HG03196 (cell line): ENCODE results near the gene RGL3.
"Not testable (repeated sequence)": the region's sequence is repeated elsewhere in the genome, so short reads cannot be mapped to it uniquely, and the experiment has no call there.

Experiments used
- ATAC-seq: cut with Tn5 transposase; IDR thresholded peaks from one replicate; pipeline ENCODE4 v1.9.1; 2021; ENCODE audit not compliant: unreplicated experiment

Gene RGL3

GRCh38 chr19:11418549-11419506, at the start of gene RGL3:
TSS of gene RGL3 (minus strand) at chr19:11419314. CDS start at chr19:11419278, 36 bp downstream.
- no peak for ATAC-seq

- not testable (repeated sequence) for ATAC-seq
Measured at GRCh38 chr19:11468266-11468845, 49.2 kb upstream of the RGL3 start.

GRCh38 chr19:11465600-11465999, 46.5 kb upstream of the RGL3 start:
- no peak for ATAC-seq

- no peak for ATAC-seq
Measured at GRCh38 chr19:11464333-11465265, 45.5 kb upstream of the RGL3 start.

GRCh38 chr19:11463391-11463790, 44.3 kb upstream of the RGL3 start:
- no peak for ATAC-seq

- no peak for ATAC-seq
Measured at GRCh38 chr19:11461453-11461852, 42.3 kb upstream of the RGL3 start.

- no peak for ATAC-seq
Measured at GRCh38 chr19:11460207-11460606, 41.1 kb upstream of the RGL3 start.

GRCh38 chr19:11458912-11459311, 39.8 kb upstream of the RGL3 start:
- not testable (repeated sequence) for ATAC-seq

GRCh38 chr19:11458236-11458900, 39.3 kb upstream of the RGL3 start:
- ATAC-seq, result no peak

GRCh38 chr19:11457831-11458230, 38.7 kb upstream of the RGL3 start:
- ATAC-seq, result no peak

GRCh38 chr19:11457115-11457514, 38.0 kb upstream of the RGL3 start:
- no peak for ATAC-seq

GRCh38 chr19:11456659-11457058, 37.5 kb upstream of the RGL3 start:
- ATAC-seq, result no peak

- not testable (repeated sequence) for ATAC-seq
Measured at GRCh38 chr19:11455233-11455554, 36.1 kb upstream of the RGL3 start.

GRCh38 chr19:11453468-11454341, 34.6 kb upstream of the RGL3 start:
- no peak for ATAC-seq

GRCh38 chr19:11452620-11453310, 33.7 kb upstream of the RGL3 start:
- no peak for ATAC-seq

GRCh38 chr19:11451871-11452619, 32.9 kb upstream of the RGL3 start:
- no peak for ATAC-seq

- no peak for ATAC-seq
Measured at GRCh38 chr19:11451327-11451870, 32.3 kb upstream of the RGL3 start.
